ENCODE measurements around the gene RXFP1.

DNA sequence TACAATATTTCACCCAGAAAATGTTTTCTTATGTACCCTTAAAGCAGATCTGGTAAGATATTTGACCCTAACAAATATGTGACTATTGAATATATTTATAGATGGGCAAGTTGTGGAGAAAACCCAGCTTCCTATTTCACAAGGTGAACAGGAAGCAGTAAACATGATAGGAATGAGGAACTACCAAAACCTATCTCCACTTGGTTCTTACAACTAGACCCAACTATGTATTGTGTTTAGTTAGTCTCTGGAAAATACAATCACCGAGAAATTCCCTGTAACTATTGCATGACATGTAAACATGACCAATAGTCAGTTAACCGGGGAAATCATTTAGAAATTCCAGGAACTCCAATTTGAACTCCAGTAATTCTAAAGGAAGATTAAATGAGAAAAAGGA is 8.4 kb upstream of the RXFP1 start:
- TF ChIP-seq, protein P1, sequence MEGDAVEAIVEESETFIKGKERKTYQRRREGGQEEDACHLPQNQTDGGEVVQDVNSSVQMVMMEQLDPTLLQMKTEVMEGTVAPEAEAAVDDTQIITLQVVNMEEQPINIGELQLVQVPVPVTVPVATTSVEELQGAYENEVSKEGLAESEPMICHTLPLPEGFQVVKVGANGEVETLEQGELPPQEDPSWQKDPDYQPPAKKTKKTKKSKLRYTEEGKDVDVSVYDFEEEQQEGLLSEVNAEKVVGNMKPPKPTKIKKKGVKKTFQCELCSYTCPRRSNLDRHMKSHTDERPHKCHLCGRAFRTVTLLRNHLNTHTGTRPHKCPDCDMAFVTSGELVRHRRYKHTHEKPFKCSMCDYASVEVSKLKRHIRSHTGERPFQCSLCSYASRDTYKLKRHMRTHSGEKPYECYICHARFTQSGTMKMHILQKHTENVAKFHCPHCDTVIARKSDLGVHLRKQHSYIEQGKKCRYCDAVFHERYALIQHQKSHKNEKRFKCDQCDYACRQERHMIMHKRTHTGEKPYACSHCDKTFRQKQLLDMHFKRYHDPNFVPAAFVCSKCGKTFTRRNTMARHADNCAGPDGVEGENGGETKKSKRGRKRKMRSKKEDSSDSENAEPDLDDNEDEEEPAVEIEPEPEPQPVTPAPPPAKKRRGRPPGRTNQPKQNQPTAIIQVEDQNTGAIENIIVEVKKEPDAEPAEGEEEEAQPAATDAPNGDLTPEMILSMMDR (IDR thresholded peaks at IDR 0.05), result no peak
- no peak for TF ChIP-seq POLR2A (IDR thresholded peaks at IDR 0.05)

Measured in adrenal gland (tissue), 5 donors.